Measurements from ENCODE around the gene DMBX1.

Gene DMBX1

DNA sequence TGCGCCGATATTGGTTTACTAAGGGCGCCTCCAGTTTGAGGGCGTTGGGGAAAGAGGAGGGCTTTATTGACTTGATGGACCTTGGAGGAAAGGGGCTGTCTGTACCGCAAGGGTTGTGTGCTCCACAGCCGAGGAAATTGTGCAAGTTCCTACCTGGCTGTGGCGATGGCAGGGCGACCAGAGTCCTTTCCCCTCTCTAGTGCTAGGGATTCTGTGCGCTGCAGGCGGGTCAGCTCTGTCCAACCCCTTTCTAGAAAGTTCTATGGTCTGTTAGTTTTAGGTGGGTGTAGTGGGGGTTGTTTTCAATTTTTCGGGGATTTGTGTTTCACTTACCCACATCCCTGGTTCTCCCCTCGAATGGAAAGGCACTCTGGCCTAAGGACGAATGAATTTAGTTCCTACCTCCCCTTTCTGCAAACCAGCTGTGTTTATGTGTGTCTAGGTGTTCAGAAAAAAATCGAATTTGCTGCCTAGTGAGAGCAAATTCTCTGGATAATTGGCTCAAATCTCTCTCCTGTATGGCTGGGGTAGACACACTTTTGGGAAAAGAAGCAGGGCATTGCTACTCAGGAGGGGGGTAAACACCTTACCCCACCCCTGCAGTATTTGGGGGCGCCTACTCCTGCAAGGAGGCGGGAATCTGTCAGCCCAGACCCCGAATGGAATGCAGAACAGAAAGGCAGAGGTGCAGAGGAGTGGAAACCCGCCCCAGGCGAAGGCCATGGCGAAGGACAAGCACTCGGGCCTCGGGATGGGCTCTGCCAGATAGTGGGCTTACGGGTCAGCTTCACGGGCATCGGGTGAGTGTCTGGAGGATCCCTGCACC lies 2.0 kb downstream of the DMBX1 start:
- no CpG with 5 or more reads among the region's 25 CpGs for WGBS (ENCODE audit: insufficient coverage, insufficient read length)
- peaks cover 77% of the 10 kb centered on the region for H3K27me3 ChIP-seq (ENCODE audit: control insufficient read depth, insufficient read depth, low read length)

DNA sequence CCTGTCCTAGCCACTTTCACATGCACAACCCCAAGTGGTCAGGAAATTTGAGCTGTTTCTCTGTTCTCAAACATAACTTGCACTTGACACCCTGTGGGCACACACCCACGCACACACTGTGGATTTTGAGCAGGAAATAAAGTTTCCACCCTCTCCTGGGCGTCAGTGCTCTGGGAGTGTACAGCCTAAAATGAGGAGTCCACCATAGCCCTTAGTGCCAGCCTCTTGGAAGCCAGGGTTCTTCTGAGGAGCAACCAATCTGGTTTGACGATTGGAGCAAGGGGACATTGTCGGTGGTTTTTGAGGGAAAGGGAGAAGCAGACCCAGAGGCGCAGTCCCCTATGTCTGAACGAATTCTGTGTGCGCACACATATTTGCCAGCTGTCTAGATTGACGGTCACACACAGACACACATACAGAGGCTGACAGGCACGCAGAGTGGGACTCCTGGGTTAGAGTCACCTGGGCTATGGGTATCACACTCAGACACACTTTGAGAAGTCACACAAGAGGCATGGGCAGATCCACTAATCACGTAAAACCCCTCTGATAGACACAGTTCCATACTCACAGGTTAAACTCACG lies 2.7 kb downstream of the DMBX1 start:
- H3K27ac ChIP-seq (ENCODE audit: low read length): no peak overlapping the region
- H3K27me3 ChIP-seq (ENCODE audit: control insufficient read depth, insufficient read depth, low read length): peaks cover 70% of the 10 kb centered on the region
- no CpG with 5 or more reads among the region's 11 CpGs for WGBS (ENCODE audit: insufficient coverage, insufficient read length)
- no peak for DNase-seq (ENCODE audit: low read depth, low spot score)
- H3K9me3 ChIP-seq (ENCODE audit: control insufficient read depth, insufficient read depth, low read length): no peaks in the 10 kb centered on the region
- H3K4me1 ChIP-seq (ENCODE audit: control insufficient read depth, insufficient read depth, low read length): peaks cover 23% of the 10 kb centered on the region
- no peak overlapping the region for H3K4me3 ChIP-seq (ENCODE audit: low read length)
- no peaks in the 10 kb centered on the region for H3K36me3 ChIP-seq (ENCODE audit: control insufficient read depth, insufficient read depth, low read length)

More for the DNA sequence above, 2.0 kb downstream of the DMBX1 start:
- DNase-seq (ENCODE audit: low read depth, low spot score): no peak
- H3K36me3 ChIP-seq (ENCODE audit: control insufficient read depth, insufficient read depth, low read length): no peaks in the 10 kb centered on the region
- peaks cover 23% of the 10 kb centered on the region for H3K4me1 ChIP-seq (ENCODE audit: control insufficient read depth, insufficient read depth, low read length)
- H3K9me3 ChIP-seq (ENCODE audit: control insufficient read depth, insufficient read depth, low read length): no peaks in the 10 kb centered on the region
- no peak overlapping the region for H3K4me3 ChIP-seq (ENCODE audit: low read length)
- no peak overlapping the region for H3K27ac ChIP-seq (ENCODE audit: low read length)

DNA sequence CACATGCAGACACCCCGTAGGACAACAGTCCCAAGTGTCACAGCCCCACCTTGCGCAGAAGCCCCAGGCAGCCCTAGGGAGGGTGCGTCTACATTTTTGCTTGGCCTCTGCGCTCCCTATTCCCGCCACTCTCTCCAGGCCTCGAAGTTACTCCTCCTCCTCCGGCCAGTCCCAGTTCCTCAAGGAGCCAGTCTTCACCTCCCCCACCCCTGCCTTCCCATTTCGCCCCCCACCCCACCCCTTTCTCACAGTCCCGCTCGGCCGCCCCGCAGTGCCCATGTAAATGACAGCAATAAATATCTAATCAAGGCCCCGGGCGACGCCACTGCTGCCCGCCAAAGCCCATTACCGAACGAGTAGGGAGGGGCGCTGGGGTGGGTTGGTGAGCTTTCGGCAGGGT lies 3.2 kb downstream of the DMBX1 start:
- H3K27ac ChIP-seq (ENCODE audit: low read length): no peak overlapping the region
- no CpG with 5 or more reads among the region's 20 CpGs for WGBS (ENCODE audit: insufficient coverage, insufficient read length)
- H3K9me3 ChIP-seq (ENCODE audit: control insufficient read depth, insufficient read depth, low read length): no peaks in the 10 kb centered on the region
- H3K27me3 ChIP-seq (ENCODE audit: control insufficient read depth, insufficient read depth, low read length): peaks cover 66% of the 10 kb centered on the region
- no peaks in the 10 kb centered on the region for H3K36me3 ChIP-seq (ENCODE audit: control insufficient read depth, insufficient read depth, low read length)
- H3K4me1 ChIP-seq (ENCODE audit: control insufficient read depth, insufficient read depth, low read length): peaks cover 22% of the 10 kb centered on the region
- H3K4me3 ChIP-seq (ENCODE audit: low read length): no peak overlapping the region
- DNase-seq (ENCODE audit: low read depth, low spot score): no peak

DNA sequence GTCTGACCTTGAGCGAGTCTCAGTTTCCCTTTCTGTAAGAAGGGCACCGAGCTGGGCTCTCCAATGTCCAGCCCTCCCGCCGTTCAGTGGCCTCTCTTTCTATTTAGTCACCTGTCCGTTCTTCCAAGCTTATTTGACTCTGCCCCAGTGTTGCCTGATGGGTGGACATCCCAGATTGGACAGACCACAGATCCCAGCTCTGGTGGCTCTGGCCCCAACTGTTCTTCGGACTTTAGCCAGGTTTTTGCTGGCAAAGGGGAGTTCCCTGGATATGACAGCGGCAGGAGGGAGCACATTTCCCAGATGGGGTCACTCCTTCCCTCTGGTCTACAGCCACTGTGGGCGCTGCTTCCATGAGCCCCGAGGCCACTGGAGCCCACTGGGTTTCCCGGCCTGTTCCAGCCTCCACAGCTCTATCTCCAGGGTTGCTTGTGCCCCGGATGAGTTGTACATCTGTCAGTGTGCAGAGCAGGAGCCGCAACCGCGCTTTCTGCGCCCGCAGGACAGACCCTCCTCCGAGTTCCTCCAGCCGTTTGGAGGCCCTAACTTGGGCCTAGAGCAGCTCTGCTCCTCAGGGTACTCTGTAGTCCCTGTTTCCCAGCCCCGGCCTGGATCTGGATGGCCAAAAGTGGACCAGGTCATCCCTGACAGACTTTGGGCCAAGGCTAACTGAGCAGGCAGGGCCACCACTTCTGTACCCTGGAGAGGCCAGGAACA lies 3.8 kb downstream of the DMBX1 start:
- no peaks in the 10 kb centered on the region for H3K36me3 ChIP-seq (ENCODE audit: control insufficient read depth, insufficient read depth, low read length)
- H3K4me1 ChIP-seq (ENCODE audit: control insufficient read depth, insufficient read depth, low read length): peaks cover 20% of the 10 kb centered on the region
- H3K27me3 ChIP-seq (ENCODE audit: control insufficient read depth, insufficient read depth, low read length): peaks cover 60% of the 10 kb centered on the region
- no peaks in the 10 kb centered on the region for H3K9me3 ChIP-seq (ENCODE audit: control insufficient read depth, insufficient read depth, low read length)
- no CpG with 5 or more reads among the region's 19 CpGs for WGBS (ENCODE audit: insufficient coverage, insufficient read length)
- no peak overlapping the region for H3K4me3 ChIP-seq (ENCODE audit: low read length)
- no peak overlapping the region for H3K27ac ChIP-seq (ENCODE audit: low read length)
- no peak for DNase-seq (ENCODE audit: low read depth, low spot score)

DNA sequence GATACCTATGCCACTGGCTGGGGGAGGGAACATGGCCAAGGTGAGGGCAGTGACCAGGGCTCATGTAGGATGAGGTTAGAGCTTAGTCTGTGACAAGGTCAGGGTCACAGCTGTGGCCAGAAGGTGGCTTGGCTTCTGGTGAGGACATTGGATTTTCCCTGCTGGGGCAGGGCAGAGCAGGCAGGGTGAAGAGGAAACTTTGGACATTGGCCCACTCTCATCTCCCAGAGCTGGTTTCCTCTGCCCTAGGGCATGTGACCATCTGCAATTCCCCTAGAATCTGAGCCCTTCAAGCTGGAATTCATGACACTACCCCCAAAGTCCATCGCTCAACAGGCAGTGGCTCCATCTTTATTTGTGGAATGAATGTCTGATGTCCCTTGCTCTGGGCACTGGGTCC lies 5.3 kb downstream of the DMBX1 start:
- H3K27me3 ChIP-seq (ENCODE audit: control insufficient read depth, insufficient read depth, low read length): peaks cover 47% of the 10 kb centered on the region
- no peak overlapping the region for H3K4me3 ChIP-seq (ENCODE audit: low read length)
- no peak for DNase-seq (ENCODE audit: low read depth, low spot score)
- H3K4me1 ChIP-seq (ENCODE audit: control insufficient read depth, insufficient read depth, low read length): peaks cover 14% of the 10 kb centered on the region
- no peaks in the 10 kb centered on the region for H3K36me3 ChIP-seq (ENCODE audit: control insufficient read depth, insufficient read depth, low read length)
- no peaks in the 10 kb centered on the region for H3K9me3 ChIP-seq (ENCODE audit: control insufficient read depth, insufficient read depth, low read length)
- no CpG with 5 or more reads among the region's 1 CpG for WGBS (ENCODE audit: insufficient coverage, insufficient read length)
- H3K27ac ChIP-seq (ENCODE audit: low read length): no peak overlapping the region

DNA sequence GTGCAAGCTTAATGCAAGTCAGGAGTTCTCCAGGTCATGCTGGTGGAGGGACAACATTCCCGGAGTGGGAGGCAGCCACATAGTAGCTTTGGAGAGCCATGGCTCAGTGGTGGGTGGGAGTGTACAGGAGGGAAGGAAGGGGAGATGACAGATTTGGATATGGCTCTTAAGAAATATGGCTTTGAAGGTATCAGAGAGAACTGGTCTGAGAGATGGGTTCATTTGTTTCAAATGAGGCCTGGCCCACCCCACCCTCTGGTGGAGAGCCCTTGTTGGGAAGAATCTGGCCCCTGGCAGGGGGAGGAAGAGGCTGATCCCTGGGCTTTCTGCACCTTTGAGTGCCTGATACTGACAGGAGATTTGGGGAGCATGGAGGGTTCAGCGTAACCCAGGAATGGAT lies 6.1 kb downstream of the DMBX1 start:
- Histone ChIP-seq H3K4me1 (ENCODE audit: control insufficient read depth, insufficient read depth, low read length) (peaks cover 10% of the 10 kb centered on the region), H3K27me3 (ENCODE audit: control insufficient read depth, insufficient read depth, low read length) (peaks cover 39% of the 10 kb centered on the region), H3K9me3 (ENCODE audit: control insufficient read depth, insufficient read depth, low read length) (no peaks in the 10 kb centered on the region), H3K27ac (ENCODE audit: low read length) (no peak overlapping the region), H3K4me3 (ENCODE audit: low read length) (no peak overlapping the region), H3K36me3 (ENCODE audit: control insufficient read depth, insufficient read depth, low read length) (no peaks in the 10 kb centered on the region)
- DNase-seq (ENCODE audit: low read depth, low spot score): no peak
- WGBS (ENCODE audit: insufficient coverage, insufficient read length): no CpG with 5 or more reads among the region's 2 CpGs

DNA sequence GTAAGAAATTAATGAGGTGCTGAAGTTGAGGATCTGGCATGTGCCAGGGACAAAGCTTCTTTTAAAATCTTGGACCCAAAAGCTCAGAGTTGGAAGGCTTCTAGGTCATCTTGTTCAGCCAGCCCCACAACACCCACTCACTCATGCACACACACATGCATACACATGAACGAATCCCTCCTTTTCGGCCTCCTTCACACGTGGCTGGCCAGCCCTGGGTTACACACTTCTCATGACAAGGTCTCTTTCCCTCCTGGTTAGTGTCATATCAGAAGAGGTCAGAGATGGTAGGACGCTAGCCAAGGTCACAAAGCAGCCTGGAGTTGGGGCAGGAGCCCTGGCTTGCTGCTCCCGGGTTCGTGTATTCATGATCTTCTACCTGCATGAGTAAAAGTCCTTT lies 6.9 kb downstream of the DMBX1 start:
- no peak overlapping the region for H3K4me3 ChIP-seq (ENCODE audit: low read length)
- no CpG with 5 or more reads among the region's 6 CpGs for WGBS (ENCODE audit: insufficient coverage, insufficient read length)
- H3K27me3 ChIP-seq (ENCODE audit: control insufficient read depth, insufficient read depth, low read length): peaks cover 31% of the 10 kb centered on the region
- DNase-seq (ENCODE audit: low read depth, low spot score): no peak
- H3K9me3 ChIP-seq (ENCODE audit: control insufficient read depth, insufficient read depth, low read length): no peaks in the 10 kb centered on the region
- peaks cover 10% of the 10 kb centered on the region for H3K4me1 ChIP-seq (ENCODE audit: control insufficient read depth, insufficient read depth, low read length)
- no peak overlapping the region for H3K27ac ChIP-seq (ENCODE audit: low read length)
- H3K36me3 ChIP-seq (ENCODE audit: control insufficient read depth, insufficient read depth, low read length): no peaks in the 10 kb centered on the region

DNA sequence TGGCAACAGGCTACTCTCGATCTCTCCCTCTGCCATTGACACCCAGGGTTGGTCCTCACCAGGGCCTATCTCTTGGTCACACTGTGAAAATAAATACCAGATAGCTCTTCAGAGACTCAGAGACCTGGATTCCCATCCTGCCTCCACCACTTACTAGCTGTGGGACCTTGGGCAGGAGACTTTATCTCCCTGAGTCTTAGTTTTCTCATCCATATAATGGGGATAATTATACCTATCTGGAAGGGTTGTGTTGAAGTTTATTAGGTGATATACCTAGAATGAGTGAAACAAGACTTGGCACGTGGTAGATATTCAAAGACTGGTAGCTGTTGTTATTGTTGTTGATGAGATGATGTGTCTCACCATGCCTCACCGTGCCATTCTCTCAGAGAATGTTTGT lies 7.4 kb downstream of the DMBX1 start:
- Histone ChIP-seq H3K4me1 (ENCODE audit: control insufficient read depth, insufficient read depth, low read length) (peaks cover 10% of the 10 kb centered on the region), H3K4me3 (ENCODE audit: low read length) (no peak overlapping the region), H3K27me3 (ENCODE audit: control insufficient read depth, insufficient read depth, low read length) (peaks cover 26% of the 10 kb centered on the region), H3K36me3 (ENCODE audit: control insufficient read depth, insufficient read depth, low read length) (no peaks in the 10 kb centered on the region), H3K9me3 (ENCODE audit: control insufficient read depth, insufficient read depth, low read length) (no peaks in the 10 kb centered on the region), H3K27ac (ENCODE audit: low read length) (no peak overlapping the region)
- DNase-seq (ENCODE audit: low read depth, low spot score): no peak
- 100% methylated on average over 1 of the region's 3 CpGs for WGBS (ENCODE audit: insufficient coverage, insufficient read length)

DNA sequence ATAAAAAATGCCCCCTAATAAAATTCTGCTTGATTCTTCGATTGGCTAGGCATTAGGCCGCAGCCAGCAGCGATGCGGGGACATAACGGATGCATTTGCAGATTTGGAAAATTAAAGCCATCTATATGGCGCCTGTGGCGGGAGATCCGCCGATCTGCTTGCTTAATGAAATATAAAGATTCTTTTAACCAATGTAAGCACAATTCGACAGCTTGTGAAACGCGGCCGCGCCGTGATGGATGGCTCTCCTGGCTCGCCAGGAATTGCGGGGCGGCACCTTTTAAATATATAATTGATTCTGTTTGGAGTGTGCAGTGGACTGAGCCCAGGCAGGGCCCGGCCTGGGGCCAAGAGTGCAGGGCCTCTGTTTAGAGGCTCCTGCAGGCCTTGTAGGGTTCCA lies 8.0 kb downstream of the DMBX1 start:
- WGBS (ENCODE audit: insufficient coverage, insufficient read length): no CpG with 5 or more reads among the region's 19 CpGs
- Histone ChIP-seq H3K36me3 (ENCODE audit: control insufficient read depth, insufficient read depth, low read length) (no peaks in the 10 kb centered on the region), H3K9me3 (ENCODE audit: control insufficient read depth, insufficient read depth, low read length) (no peaks in the 10 kb centered on the region), H3K27ac (ENCODE audit: low read length) (no peak overlapping the region), H3K4me1 (ENCODE audit: control insufficient read depth, insufficient read depth, low read length) (peaks cover 5% of the 10 kb centered on the region), H3K4me3 (ENCODE audit: low read length) (no peak overlapping the region), H3K27me3 (ENCODE audit: control insufficient read depth, insufficient read depth, low read length) (peaks cover 20% of the 10 kb centered on the region)
- no peak for DNase-seq (ENCODE audit: low read depth, low spot score)

DNA sequence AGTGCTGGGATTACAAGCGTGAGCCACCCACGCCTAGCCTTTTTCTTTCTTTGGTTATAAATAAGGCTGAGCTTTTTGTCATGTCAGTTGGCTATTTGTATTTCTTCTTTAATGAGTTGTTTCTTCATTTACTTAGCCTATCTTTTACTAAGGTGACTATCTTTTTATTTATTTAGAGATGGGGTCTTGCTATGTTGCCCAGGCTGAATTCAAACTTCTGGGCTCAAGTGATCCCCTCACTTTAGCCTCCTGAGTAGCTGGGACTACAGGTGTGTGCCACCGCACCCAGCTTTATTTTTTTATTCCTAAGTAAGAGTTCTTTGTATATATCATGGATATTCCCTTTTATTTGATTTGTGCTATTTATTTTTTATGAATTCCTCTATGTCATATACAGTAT lies 11.9 kb downstream of the DMBX1 start:
- Histone ChIP-seq H3K4me1 (ENCODE audit: control insufficient read depth, insufficient read depth, low read length) (no peaks in the 10 kb centered on the region), H3K36me3 (ENCODE audit: control insufficient read depth, insufficient read depth, low read length) (no peaks in the 10 kb centered on the region), H3K9me3 (ENCODE audit: control insufficient read depth, insufficient read depth, low read length) (no peaks in the 10 kb centered on the region), H3K4me3 (ENCODE audit: low read length) (no peak overlapping the region), H3K27ac (ENCODE audit: low read length) (no peak overlapping the region), H3K27me3 (ENCODE audit: control insufficient read depth, insufficient read depth, low read length) (no peaks in the 10 kb centered on the region; the same call in 1 of the 2 replicates)
- no peak for DNase-seq (ENCODE audit: low read depth, low spot score)
- WGBS (ENCODE audit: insufficient coverage, insufficient read length): no CpG with 5 or more reads among the region's 3 CpGs
